Measurements from ENCODE around the gene CCDC92B.

Gene CCDC92B

DNA sequence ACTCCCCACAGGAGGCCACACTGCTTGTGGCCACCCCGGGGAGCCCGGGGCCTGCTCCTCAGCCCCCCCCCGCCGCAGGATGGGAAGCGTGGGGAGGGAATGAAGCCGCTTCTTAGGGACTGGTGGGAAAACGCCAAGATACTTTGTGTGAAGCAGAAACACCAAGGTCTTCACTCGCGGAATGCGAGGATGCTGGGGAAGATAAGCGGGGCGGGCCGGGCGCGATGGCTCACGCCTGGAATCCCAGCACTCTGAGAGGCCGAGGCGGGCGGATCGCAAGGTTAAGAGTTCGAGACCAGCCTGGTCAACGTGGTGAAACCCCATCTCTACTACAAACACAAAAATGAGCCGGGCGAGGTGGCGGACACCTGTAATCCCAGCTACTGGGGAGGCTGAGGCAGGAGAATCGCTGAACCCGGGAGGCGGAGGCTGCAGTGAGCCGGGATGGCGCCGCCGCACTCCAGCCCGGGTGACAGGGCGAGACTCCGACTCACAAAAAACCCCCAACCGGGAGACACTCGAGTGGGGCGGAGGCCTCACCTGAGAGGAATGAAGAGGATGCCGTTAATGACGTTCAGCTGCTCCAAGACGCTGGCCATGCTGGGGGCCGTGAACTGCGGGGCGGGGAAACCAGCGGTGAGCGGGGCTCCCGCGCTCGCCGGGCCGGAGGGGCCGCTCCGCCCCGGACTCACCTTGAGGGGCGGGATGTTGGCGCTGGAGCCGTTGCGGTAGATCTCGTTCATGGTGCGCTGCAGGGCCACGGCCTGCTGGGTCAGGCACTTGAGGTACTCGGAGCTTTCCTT, 58.2 kb downstream of the CCDC92B start:
- TF ChIP-seq, protein P1, sequence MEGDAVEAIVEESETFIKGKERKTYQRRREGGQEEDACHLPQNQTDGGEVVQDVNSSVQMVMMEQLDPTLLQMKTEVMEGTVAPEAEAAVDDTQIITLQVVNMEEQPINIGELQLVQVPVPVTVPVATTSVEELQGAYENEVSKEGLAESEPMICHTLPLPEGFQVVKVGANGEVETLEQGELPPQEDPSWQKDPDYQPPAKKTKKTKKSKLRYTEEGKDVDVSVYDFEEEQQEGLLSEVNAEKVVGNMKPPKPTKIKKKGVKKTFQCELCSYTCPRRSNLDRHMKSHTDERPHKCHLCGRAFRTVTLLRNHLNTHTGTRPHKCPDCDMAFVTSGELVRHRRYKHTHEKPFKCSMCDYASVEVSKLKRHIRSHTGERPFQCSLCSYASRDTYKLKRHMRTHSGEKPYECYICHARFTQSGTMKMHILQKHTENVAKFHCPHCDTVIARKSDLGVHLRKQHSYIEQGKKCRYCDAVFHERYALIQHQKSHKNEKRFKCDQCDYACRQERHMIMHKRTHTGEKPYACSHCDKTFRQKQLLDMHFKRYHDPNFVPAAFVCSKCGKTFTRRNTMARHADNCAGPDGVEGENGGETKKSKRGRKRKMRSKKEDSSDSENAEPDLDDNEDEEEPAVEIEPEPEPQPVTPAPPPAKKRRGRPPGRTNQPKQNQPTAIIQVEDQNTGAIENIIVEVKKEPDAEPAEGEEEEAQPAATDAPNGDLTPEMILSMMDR (IDR thresholded peaks at IDR 0.05; ENCODE audit: low read depth, low read length), result no peak
- DNase-seq (ENCODE audit: extremely low read depth, low read depth), result no peak

- DNase-seq (ENCODE audit: extremely low read depth, low read depth), result no peak
These were observed 59.0 kb downstream of the CCDC92B start for GRCh38 chr17:2690165-2691068.

DNA sequence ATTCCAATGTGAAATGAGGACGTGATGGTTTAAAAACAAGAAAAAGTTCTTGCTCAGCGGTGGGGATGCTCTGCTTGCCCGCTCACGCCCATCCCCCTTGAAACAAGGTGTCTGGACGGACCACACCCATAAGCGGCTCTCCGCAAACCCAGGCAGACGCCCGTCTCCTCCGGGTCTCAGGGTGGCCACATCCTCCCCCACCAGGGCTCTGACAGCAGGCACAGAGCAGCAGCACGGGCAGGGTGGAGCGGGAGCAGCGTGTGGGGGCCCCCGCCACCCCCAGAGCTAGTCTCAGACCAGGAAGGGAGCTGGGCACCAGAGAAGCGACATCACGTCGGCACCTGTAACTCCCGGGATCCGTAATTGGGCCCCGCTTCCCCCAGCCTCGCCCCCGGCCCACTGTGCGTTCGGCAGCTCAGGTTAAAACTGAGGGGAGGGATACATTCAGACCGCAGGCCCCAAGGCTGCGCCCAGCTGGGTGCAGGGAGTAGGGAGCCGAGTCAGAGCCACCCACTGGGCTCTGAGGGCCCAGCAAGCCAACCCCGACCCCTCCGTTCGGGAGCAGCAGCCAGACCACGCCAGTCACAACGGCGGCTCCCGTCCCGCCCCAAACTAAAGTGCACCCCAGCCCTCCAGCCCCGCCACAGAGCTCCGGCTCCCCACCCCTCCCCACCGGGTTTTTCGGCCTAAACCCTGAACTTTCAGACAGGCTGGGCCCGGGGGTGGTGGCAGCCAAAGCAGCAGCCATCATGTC, 59.9 kb downstream of the CCDC92B start:
- TF ChIP-seq, protein P1 (IDR thresholded peaks at IDR 0.05; ENCODE audit: low read depth, low read length), result no peak
- no peak for DNase-seq (ENCODE audit: extremely low read depth, low read depth)

More at GRCh38 chr17:2690165-2691068, 59.0 kb downstream of the CCDC92B start:
- TF ChIP-seq, protein P1 (IDR thresholded peaks at IDR 0.05; ENCODE audit: low read depth, low read length), result no peak

GRCh38 chr17:2688351-2689342, 60.8 kb downstream of the CCDC92B start:
- TF ChIP-seq, protein P1 (IDR thresholded peaks at IDR 0.05; ENCODE audit: low read depth, low read length), result no peak
- no peak for DNase-seq (ENCODE audit: extremely low read depth, low read depth)

DNA sequence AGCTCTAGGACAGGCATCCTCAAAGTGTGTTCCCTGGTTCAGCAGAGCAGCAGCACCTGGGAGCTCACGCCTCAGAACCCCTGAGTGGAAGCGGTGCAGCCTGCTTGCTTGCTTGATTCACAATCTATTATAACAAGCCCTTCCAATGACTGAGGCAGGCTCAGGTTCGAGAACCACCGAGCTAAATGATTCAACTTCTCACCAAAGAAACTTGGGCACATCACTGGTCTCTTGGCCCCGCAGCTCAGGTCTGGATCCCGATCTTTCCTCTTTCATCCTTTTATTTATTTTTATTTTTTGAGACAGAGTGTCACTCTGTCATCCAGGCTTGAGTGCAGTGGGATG, 62.4 kb downstream of the CCDC92B start:
- TF ChIP-seq, protein P1 (IDR thresholded peaks at IDR 0.05; ENCODE audit: low read depth, low read length), result no peak
- DNase-seq (ENCODE audit: extremely low read depth, low read depth), result no peak

DNA sequence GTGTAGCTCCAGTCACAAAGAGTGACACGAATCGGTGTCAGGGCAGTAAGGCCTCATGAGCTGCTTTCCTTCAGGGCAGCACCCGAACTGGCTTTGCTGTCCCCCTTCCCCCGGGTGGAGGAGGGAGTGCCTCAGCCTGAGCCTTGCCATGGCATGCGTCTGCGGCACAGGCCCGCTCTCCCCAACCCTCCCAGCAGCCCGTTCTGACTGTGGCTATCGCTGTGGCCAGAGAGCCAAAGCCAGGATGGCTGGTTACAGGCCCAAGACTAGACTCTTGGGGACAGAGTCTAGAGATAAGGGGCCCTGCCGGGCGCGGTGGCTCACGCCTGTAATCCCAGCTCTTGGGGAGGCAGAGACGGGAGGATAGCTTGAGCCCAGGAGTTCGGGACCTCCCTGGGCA, 63.8 kb downstream of the CCDC92B start:
- TF ChIP-seq, protein P1 (IDR thresholded peaks at IDR 0.05; ENCODE audit: low read depth, low read length), result no peak
- no peak for DNase-seq (ENCODE audit: extremely low read depth, low read depth)
